ENCODE data around the gene RPS6KA4. TPM values are rescaled to one million over a fixed set of nuclear protein-coding genes. Genes with fewer than 3 reads are reported as not detected.

Gene RPS6KA4
- total RNA-seq, 1 donor: 72.1 TPM

GRCh38 chr11:64316672-64317324 lies 42.2 kb upstream of the RPS6KA4 start:
- no peak for DNase-seq (ENCODE audit: low read depth)
- H3K4me3 ChIP-seq (ENCODE audit: low read depth, low read length): peak overlapping the region; percentile 95
- no peak for TF ChIP-seq CTCF (IDR thresholded peaks at IDR 0.05; ENCODE audit: insufficient read depth, low read length)

- no peak for TF ChIP-seq CTCF (IDR thresholded peaks at IDR 0.05; ENCODE audit: insufficient read depth, low read length)
- DNase-seq (ENCODE audit: low read depth): peak; percentile 97
- H3K4me3 ChIP-seq (ENCODE audit: low read depth, low read length): peak within 1 kb of the TSS; percentile 95
These were observed 41.5 kb upstream of the RPS6KA4 start, which contains the start of gene TRMT112 for GRCh38 chr11:64317325-64317960. Gene TRMT112 (minus strand): TSS chr11:64317559. CDS start chr11:64317526, 33 bp downstream.

GRCh38 chr11:64317961-64318765 lies 40.8 kb upstream of the RPS6KA4 start, which contains the start of gene PRDX5:
Gene PRDX5 (plus strand): TSS chr11:64318121. CDS start chr11:64318216, 95 bp downstream.
- peak; percentile 9 for TF ChIP-seq CTCF (IDR thresholded peaks at IDR 0.05; ENCODE audit: insufficient read depth, low read length)
- H3K4me3 ChIP-seq (ENCODE audit: low read depth, low read length): peak within 1 kb of the TSS; percentile 95
- DNase-seq (ENCODE audit: low read depth): peak; percentile 97

GRCh38 chr11:64318766-64319761 lies 39.9 kb upstream of the RPS6KA4 start:
- no peak for TF ChIP-seq CTCF (IDR thresholded peaks at IDR 0.05; ENCODE audit: insufficient read depth, low read length)
- DNase-seq (ENCODE audit: low read depth): no peak
- peak overlapping the region; percentile 95 for H3K4me3 ChIP-seq (ENCODE audit: low read depth, low read length)

GRCh38 chr11:64320556-64320955 lies 38.4 kb upstream of the RPS6KA4 start:
- TF ChIP-seq CTCF (IDR thresholded peaks at IDR 0.05; ENCODE audit: insufficient read depth, low read length): no peak
- no peak for DNase-seq (ENCODE audit: low read depth)
- no peak overlapping the region for H3K4me3 ChIP-seq (ENCODE audit: low read depth, low read length)

GRCh38 chr11:64321026-64321425 lies 37.9 kb upstream of the RPS6KA4 start:
- H3K4me3 ChIP-seq (ENCODE audit: low read depth, low read length): no peak overlapping the region
- DNase-seq (ENCODE audit: low read depth): no peak
- TF ChIP-seq CTCF (IDR thresholded peaks at IDR 0.05; ENCODE audit: insufficient read depth, low read length): no peak

Measured in fibroblast of the aortic adventitia (primary cell).